Epithelial cell of proximal tubule (primary cell): ENCODE results near the gene COL16A1. TPM values are rescaled to one million over a fixed set of nuclear protein-coding genes. Genes with fewer than 3 reads are reported as not detected.

Experiments
- DNase-seq: peaks from one replicate; pipeline ENCODE4 v3.0.0-alpha.2; 2011; ENCODE audit warnings: low read depth
- H3K4me3 ChIP-seq: 2 replicates; pipeline ENCODE4 v1.5.1; 2011; ENCODE audit warnings: low read depth, mild to moderate bottlenecking, low read length
- CTCF ChIP-seq: conservative IDR thresholded peaks from 2 replicates; pipeline ENCODE4 v1.5.1; 2012; ENCODE audit warnings: low read depth, mild to moderate bottlenecking, low read length
- total RNA-seq: library from RNA; depleted of rRNA; stranded (reverse); fragments of >200 nt; gene quantifications from 2 replicates; pipeline ENCODE4 v1.2.3, GENCODE V29; 2015

Gene COL16A1
- total RNA-seq, 1 donor from 2014 or later: 5.3 TPM

GRCh38 chr1:31627301-31627929 is 76.4 kb downstream of the COL16A1 start:
- TF ChIP-seq CTCF: no peak
- H3K4me3 ChIP-seq: no peak overlapping the region
- no peak for DNase-seq

DNA sequence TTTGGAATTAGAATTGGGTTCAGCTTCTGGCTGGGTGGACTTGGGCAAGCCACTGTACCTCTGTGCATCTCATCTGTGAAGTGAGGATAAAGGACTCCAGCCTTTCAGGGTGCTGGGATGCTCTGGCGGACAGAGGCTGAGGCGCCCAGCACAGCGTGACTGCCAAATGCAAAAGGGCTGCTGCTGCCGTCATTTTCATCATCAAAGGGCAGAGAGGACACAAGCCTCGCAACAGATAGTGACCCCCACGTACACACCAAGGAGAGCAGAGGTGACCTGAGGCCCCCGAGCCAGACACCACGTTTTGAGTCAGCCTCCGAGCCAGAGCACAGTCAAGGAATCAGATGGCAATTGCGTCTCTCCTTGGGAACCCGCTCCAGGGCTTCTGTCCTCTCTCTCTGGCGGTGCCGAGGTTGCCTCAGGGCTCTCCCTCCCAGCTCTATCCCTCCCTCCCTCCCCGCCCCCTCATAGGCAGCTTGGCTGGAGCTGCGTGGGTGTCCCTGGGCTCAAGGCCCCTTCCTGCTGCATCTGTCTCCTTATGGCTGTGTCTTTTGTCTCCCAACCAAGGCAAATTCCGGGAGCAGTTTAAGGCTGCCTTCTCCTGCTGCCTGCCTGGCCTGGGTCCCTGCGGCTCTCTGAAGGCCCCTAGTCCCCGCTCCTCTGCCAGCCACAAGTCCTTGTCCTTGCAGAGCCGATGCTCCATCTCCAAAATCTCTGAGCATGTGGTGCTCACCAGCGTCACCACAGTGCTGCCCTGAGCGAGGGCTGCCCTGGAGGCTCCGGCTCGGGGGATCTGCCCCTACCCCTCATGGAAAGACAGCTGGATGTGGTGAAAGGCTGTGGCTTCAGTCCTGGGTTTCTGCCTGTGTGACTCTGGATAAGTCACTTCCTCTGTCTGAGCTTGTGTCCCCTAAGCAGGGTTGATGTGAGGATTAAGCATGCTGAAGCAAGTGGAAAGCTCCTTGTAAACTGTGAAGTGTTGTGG is 77.3 kb downstream of the COL16A1 start:
- no peak for TF ChIP-seq CTCF
- H3K4me3 ChIP-seq: no peak overlapping the region
- DNase-seq: no peak

GRCh38 chr1:31625561-31626222 is 78.1 kb downstream of the COL16A1 start:
- no peak overlapping the region for H3K4me3 ChIP-seq
- DNase-seq: no peak
- no peak for TF ChIP-seq CTCF

DNA sequence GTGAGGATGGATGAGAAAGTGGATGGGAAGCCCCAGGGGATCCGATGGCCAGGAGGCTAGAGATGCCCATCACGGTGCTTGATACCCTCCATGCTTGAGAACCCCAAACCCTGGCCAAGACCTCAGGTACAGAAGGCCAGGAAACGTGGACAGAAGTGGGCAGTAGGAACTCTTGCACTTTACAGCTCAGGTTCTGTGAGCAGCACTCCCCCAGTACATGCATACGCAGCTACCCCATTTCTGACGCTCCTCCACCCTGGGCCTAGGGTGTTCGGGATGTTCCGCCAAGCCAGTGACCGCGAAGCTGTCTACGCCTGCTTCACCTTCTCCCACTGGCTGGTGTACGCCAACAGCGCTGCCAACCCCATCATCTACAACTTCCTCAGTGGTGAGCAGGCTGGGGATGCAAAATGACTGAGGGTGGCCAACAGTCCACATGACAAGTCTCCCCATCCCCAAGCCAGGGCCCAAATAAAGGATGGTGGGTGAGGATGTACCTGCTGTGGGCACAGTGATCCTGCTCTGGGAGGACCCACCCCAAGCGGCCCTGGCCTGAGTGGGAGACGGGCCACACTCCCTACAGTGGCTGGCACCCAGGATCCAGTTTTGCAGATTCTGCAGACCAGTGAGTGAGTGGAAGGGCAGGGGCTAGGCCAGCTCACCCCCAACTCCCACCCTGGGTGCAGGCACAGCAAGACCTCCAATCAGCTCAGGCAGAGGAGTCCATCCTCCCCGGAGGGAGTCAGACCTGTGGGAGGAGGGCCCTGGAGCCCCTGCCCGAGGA is 78.9 kb downstream of the COL16A1 start:
- no peak overlapping the region for H3K4me3 ChIP-seq
- DNase-seq: no peak
- TF ChIP-seq CTCF: no peak

DNA sequence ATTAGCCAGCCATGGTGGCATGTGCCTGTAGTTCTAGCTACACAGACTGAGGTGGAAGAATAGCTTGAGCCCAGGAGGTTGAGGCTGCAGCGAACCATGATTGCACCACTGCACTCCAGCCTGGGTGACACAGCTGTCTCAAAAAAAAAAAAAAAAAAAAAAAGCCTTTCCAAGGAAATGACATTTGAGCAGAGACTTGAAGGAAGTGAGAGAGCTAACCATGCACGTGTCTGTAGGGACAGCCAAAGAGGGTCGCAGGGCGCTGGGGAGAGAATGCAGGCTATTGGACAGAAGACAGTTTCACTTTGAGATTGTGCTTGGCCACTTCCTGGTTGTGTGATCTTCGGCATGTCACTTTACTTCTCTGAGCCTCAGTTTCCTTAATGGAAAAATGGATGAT is 79.5 kb downstream of the COL16A1 start:
- no peak for TF ChIP-seq CTCF
- H3K4me3 ChIP-seq: no peak overlapping the region
- DNase-seq: no peak

GRCh38 chr1:31623365-31623764 is 80.5 kb downstream of the COL16A1 start:
- DNase-seq: no peak
- H3K4me3 ChIP-seq: no peak overlapping the region
- TF ChIP-seq CTCF: no peak
